ENCODE data around the gene PTDSS2. TPM values are rescaled to one million over a fixed set of nuclear protein-coding genes. Genes with fewer than 3 reads are reported as not detected.

PTDSS2 gene
- total RNA-seq, 1 donor from 2014 or later, result 185 TPM

DNA sequence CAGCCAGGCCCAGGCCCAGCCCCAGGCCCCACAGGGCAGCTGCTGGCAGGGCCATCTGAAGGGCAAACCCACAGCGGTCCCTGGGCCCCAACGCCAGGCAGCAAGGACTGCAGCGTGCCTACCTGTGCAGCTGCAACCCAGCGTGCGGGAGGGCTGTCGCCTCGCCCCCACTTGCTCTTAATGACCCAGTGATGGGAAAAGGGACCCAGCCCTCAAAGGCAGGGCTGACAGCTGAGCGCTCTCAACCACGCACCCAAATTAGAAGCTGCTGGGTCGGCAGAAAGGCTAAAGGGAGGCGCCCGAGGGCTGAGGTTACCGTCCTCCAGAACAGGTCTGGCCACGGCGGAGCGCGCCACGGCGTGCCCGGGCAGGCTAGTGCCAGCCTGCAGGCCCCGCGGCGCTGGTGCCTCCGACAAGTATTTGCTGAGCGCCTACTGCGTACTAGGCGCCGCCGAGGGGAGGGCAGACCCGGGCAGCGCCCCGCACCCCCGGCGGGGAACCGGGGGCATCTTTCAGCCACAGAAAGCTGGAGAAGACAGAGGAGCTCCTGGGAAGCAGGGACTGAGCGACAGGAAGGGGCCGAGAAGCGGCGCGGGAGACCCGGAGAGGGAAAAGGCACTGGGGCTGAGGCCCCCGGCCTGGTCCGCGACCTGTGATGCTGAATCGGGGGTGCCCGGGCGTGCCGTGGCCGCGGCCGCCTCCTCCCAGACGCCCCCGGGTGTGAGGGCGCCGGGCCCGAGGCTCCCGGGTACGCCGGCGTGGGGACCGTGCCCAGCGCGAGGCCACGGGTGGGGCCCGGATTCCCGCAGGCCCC, 84.5 kb downstream of the PTDSS2 start:
- no peaks in the 10 kb centered on the region for H3K9me3 ChIP-seq
- H3K4me3 ChIP-seq, result peak overlapping the region; percentile 92 to 94
- no peak for DNase-seq (ENCODE audit: low spot score in 2 of 2)
- TF ChIP-seq, protein P1, sequence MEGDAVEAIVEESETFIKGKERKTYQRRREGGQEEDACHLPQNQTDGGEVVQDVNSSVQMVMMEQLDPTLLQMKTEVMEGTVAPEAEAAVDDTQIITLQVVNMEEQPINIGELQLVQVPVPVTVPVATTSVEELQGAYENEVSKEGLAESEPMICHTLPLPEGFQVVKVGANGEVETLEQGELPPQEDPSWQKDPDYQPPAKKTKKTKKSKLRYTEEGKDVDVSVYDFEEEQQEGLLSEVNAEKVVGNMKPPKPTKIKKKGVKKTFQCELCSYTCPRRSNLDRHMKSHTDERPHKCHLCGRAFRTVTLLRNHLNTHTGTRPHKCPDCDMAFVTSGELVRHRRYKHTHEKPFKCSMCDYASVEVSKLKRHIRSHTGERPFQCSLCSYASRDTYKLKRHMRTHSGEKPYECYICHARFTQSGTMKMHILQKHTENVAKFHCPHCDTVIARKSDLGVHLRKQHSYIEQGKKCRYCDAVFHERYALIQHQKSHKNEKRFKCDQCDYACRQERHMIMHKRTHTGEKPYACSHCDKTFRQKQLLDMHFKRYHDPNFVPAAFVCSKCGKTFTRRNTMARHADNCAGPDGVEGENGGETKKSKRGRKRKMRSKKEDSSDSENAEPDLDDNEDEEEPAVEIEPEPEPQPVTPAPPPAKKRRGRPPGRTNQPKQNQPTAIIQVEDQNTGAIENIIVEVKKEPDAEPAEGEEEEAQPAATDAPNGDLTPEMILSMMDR (IDR thresholded peaks at IDR 0.05), result no peak
- peaks cover 23 to 27% of the 10 kb centered on the region in 2 donors for H3K36me3 ChIP-seq
- peak overlapping the region; percentile 3 to 34 for H3K27ac ChIP-seq
- intact Hi-C loops (cut with DNase I), result loop anchor here (1.0 to 2.0 kb wide), 4 partner anchors 26 to 42 kb away; partner anchors contain the start of genes LMNTD2, PHRF1, RASSF7 and RNH1
- no peaks in the 10 kb centered on the region for H3K27me3 ChIP-seq
- H3K4me1 ChIP-seq, result peaks cover 13 to 26% of the 10 kb centered on the region in 2 donors

DNA sequence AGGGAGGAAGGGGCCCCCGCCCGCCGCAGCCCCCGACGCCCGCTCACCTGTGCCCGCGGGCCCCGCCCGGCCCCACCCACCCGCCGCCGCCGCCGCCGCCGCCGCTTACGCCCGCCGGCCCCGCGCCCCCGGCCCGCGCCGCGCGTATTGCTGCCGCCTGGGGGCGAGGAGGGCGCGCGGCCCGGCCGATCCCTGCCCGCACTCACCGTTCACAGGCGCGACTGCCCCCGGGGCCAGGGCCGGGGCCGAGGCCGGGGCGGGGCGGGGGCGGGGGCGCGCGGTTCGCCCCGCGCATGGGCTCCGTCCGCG, 85.1 kb downstream of the PTDSS2 start:
- Histone ChIP-seq H3K36me3 (peaks cover 23 to 27% of the 10 kb centered on the region in 2 donors), H3K4me1 (peaks cover 13 to 26% of the 10 kb centered on the region in 2 donors), H3K27me3 (no peaks in the 10 kb centered on the region), H3K27ac (peak overlapping the region in 1 of 2 donors; percentile 34), H3K9me3 (no peaks in the 10 kb centered on the region), H3K4me3 (peak overlapping the region; percentile 92 to 94)
- DNase-seq (ENCODE audit: low spot score in 2 of 2), result no peak
- intact Hi-C loops (cut with DNase I), result loop anchor here (1.0 to 2.0 kb wide), 4 partner anchors 25 to 41 kb away; partner anchors contain the start of genes LMNTD2, PHRF1, RASSF7 and RNH1
- TF ChIP-seq, protein P1 (IDR thresholded peaks at IDR 0.05), result no peak

DNA sequence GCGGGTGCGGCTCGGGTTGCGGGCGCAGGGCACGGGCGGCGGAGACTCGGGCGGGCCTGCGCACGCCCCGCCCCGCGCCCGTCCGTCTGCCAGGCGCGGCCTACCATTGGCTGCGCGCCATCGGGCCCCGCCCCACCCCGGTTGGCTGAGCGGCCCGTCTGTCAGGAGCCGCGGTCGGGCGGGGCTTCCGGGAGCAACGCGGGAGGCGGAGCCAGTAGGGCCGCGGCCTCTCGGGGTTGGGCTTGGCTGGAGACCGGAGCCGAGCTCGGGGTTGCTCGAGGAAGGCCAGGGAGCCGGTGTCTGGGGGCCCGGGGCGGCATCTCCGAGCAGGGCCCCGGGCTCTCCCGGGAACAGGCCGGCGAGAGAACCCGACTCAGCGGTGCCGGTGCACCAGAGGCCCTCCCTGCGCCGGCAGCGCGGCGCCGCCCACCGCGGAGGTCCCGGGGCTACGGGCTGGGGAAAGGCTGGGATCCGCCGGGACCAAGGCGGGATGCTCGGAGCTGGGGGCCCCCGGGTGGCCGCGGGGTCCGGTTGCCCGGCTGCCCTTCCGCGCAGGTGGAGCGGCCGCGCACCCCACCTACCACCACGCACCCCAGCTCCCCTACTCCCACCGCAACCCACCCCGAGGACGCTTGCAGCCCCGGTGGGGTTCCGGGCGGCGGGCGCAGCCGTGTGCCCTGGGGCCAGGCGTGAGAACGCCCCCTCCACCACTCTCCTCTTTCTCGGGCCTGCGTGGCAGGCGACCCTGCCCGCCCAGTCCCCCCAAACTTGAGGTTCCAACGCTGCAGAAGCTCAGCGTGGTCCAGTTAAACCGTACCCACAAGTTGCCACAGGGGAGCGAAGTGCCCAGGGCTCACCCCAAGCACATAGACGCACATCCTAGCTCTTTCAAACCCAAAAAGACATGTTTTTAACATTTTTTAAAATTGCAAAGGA, 85.7 kb downstream of the PTDSS2 start, which contains the start of gene HRAS:
TSS of gene HRAS (minus strand) at position 58 of the 936 bp plus-strand sequence.
- Histone ChIP-seq H3K9me3 (no peaks in the 10 kb centered on the region), H3K4me3 (peak within 1 kb of the TSS; percentile 92 to 94), H3K27me3 (no peaks in the 10 kb centered on the region), H3K4me1 (peaks cover 13 to 26% of the 10 kb centered on the region in 2 donors), H3K27ac (peak within 1 kb of the TSS; percentile 63 to 64), H3K36me3 (peaks cover 23 to 27% of the 10 kb centered on the region in 2 donors)
- TF ChIP-seq, protein P1 (IDR thresholded peaks at IDR 0.05), result no peak
- DNase-seq (ENCODE audit: low spot score in 2 of 2), result peak; percentile 72 to 96
- intact Hi-C loops (cut with DNase I), result loop anchor here (1.0 to 2.0 kb wide), 4 partner anchors 25 to 41 kb away; partner anchors contain the start of genes LMNTD2, PHRF1, RASSF7 and RNH1

DNA sequence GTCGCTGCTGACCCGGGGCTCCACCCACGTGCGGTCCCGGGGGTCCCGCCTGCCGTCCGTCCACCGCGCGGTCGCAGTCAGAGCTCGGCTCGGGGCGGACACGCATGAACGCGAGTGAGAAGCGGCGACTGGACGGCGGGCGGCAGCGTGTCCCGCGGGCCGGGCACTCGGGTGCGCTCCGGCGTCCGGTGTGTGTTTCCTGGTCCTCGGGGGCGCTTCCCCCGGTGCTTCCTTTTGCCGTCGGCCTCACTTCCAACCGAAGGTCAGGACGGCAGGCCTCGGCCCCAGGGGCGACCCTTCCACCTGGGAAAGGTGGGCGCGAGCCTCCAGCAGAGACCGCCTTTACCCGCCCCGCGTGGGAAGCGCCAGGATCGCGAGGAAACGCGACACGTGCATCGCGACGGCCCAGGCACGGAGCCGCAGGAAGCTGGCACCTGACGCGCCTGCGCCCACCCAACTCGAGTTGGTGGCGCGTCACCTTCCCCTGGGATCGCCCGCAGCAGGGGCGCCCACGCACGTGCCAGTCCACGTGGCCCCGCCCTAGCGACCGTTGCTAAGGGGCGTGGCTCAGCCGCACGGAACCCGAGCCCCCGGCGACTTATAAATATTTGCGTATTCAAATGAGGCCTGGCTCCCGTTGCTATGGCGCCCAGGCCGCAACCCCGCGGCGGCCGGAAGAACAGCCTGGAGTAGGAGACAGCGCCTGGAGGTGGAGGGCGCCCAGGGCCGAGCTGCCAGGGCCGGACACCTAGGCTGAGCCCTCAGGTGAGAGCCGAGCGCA, 87.0 kb downstream of the PTDSS2 start, which contains the start of gene LRRC56:
TSS of gene LRRC56 (plus strand) at position 687 of the 781 bp plus-strand sequence. CDS start 3,158 bp downstream, outside the sequence.
- H3K36me3 ChIP-seq, result peaks cover 12 to 16% of the 10 kb centered on the region in 2 donors
- peaks cover 13 to 26% of the 10 kb centered on the region in 2 donors for H3K4me1 ChIP-seq
- TF ChIP-seq, protein P1 (IDR thresholded peaks at IDR 0.05), result peak in 1 of 3 experiments; percentile 3
- no peaks in the 10 kb centered on the region for H3K27me3 ChIP-seq
- peak within 1 kb of the TSS in 1 of 2 donors; percentile 41 for H3K27ac ChIP-seq
- intact Hi-C loops (cut with DNase I), result no loop called here
- DNase-seq (ENCODE audit: low spot score in 2 of 2), result peak; percentile 57 to 90
- no peaks in the 10 kb centered on the region for H3K9me3 ChIP-seq
- H3K4me3 ChIP-seq, result peak within 1 kb of the TSS; percentile 43 to 94
